Stimulated activated CD8-positive, alpha-beta memory T cell treated with anti-CD3 and anti-CD28 coated beads, Interleukin-15, amount 100 ng/mL, for 48 hours (primary cell): Measurements from ENCODE around the gene OR3A3.
"Not testable (repeated sequence)": the region's sequence is repeated elsewhere in the genome, so short reads cannot be mapped to it uniquely, and the experiment has no call there.

ENCODE experiments used
- DNase-seq, 2 donors: peaks; one replicate each; pipeline ENCODE4 v3.0.0-alpha.2; 2020; ENCODE audit warnings: low read depth in 2 of 2

OR3A3 gene

DNA sequence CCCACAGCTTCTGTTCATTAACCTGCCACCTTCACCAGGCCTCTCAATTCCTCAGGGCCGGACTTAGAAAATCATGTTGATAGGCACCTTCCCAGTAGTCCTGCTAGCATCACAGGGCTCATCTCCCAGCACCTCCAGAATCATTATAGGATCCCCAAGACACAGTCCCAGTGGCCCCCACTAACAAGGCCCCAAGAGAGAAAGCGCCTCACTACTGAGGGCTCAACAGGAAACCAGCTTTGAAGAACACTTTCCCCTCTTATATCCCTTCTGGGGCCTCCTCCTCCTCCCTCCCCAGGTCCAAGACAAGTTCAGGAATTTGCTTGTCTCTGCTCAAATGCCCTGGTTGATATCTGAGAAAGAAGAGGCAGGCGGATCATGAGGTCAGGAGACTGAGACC, at the start of gene OR3A3:
Gene OR3A3, plus strand, starts transcription at position 301 of the 400 bp plus-strand sequence.
- DNase-seq, result no peak

DNA sequence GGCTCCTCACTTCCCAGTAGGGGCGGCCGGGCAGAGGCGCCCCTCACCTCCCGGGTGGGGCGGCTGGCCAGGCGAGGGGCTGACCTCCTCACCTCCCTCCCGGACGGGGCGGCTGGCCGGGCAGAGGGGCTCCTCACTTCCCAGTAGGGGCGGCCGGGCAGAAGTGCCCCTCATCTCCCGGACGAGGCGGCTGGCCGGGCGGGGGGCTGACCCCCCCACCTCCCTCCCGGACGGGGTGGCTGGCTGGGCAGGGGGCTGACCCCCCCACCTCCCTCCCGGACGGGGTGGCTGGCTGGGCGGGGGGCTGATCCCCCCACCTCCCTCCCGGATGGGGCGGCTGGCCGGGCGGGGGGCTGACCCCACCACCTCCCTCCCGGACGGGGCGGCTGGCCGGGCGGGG, 40.0 kb upstream of the OR3A3 start:
- DNase-seq, result not testable (repeated sequence)

DNA sequence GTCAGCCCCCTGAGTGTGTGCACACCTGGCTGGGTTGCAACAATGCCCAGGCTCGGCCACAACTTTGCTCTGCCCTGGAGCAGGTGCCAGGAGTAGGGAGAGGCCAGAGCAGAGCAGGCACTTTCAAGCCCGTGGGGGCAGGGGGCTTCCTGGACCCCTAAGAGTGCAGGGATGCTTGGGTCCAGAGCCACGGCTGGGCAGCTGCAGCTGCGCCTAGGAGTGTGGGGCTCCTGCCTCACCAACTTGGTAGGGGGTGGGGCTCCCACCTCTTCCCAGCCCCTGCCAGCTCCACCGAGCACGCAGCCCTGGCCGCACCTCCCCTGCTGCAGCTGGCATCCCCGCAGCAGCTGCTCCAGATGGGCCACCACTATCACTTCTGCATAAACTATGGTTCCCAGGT, 32.8 kb upstream of the OR3A3 start:
- DNase-seq, result no peak

DNA sequence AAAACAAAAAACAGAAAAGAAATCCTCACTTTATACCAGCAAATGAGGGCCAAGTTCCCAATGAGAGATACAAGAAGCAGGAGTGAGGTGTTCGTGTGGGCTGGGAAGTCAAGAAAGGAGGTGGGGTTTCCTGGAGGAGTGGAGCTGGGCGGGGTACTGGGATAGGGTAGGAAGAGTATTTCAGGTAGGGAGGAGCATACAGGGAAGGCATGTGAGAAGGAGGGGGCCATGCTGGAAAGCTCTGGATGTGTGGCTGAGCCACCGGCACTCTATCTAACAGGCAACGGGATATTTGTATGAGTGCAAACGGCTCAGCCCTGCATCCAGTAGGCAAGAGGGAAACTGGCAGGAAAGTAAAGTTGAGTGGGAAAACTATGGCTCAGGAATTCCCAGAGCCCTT, 29.2 kb upstream of the OR3A3 start:
- no peak for DNase-seq

DNA sequence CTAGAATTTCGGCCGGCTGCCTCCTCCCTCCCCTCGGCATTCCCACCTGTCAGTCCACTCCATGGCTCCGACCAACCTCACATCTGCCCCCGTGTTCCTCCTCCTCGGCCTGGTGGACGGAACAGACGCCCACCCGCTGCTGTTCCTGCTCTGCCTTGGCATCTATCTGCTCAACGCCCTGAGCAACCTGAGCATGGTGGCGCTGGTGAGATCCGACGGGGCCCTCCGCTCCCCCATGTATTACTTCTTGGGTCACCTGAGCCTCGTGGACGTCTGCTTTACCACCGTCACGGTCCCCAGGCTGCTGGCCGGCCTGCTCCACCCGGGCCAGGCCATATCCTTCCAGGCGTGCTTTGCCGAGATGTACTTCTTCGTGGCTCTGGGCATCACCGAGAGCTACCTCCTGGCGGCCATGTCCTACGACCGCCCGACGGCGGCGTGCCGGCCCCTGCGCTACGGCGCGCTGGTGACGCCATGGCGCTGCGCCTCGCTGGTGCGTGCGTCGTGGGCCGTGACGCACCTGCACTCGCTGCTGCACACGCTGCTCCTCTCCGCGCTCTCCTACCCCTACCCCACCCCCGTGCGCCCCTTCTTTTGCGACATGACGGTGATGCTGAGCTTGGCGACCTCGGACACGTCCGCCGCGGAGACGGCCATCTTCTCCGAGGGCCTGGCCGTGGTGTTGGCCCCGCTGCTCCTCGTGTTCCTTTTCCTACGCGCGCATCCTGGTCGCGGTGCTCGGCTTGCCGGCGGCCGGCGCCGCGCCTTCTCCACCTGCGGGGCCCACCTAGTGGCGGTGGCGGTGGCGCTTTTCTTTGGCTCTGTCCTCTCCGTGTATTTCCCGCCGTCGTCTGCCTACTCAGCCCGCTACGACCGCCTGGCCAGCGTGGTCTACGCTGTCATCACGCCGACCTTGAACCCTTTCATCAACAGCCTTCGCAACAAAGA, 25.0 kb upstream of the OR3A3 start, which contains the start of gene OR3A2:
Gene OR3A2, minus strand, starts transcription at position 440 of the 948 bp plus-strand sequence.
- peak in 1 of 2 donors; percentile 12 for DNase-seq

DNA sequence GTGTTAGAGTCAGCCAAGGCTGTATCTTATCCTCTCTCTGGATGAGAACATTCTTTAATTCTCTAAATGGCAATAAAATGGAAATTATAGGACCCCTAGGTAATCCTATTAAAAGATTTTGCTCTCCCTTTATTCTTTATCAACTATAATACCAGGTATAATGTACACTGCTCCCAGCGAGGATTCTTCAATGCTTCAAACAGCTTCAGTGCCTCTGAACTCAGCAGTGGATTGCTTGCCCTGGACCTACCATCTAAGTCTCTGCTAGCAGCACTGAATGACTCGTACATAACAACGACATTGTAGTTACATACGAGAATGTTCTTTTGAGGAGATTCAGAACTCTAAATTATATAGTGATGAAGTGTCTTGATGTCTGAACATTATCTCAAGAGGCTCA, 21.4 kb upstream of the OR3A3 start:
- no peak for DNase-seq

DNA sequence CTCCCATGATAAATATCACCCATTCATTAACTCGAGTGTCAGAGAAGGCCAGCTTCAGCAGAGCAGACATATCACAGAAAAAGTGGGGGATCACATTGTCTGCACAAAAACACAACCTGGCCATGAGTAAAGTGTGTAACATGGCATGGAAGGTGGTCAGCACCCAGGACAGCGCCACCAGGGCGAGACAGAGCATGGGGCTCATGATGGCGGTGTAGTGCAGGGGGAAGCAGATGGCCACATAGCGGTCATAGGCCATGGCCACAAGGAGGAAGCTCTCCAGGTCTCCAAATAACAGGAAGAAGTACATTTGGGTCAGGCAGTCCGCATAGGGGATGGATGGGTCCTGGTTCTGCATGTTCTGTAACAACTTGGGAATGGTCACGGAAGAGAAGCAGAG, 13.4 kb upstream of the OR3A3 start:
- DNase-seq, result not testable (repeated sequence)

DNA sequence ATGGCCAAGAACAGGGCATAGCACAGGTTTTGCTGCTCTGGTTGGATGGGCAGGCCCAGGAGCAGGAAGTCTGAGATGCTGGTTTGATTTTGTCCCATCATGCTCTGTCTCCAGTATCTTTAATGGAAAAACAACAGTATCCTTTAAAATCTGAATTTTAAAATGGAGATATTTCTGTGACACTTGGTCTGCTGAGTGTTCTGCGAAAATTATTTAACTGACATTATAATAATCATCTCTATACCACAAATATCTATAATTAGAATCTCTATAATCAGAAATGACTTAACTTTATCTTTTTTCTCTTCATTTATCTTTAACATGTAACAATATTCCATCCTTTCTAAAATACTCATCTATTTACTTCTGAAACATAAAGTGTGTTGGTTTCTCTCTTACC, 12.9 kb upstream of the OR3A3 start, which contains the start of gene OR1E1:
Gene OR1E1, minus strand, starts transcription at position 101 of the 400 bp plus-strand sequence. Its CDS starts 0 bp downstream, at position 101.
- no peak for DNase-seq

DNA sequence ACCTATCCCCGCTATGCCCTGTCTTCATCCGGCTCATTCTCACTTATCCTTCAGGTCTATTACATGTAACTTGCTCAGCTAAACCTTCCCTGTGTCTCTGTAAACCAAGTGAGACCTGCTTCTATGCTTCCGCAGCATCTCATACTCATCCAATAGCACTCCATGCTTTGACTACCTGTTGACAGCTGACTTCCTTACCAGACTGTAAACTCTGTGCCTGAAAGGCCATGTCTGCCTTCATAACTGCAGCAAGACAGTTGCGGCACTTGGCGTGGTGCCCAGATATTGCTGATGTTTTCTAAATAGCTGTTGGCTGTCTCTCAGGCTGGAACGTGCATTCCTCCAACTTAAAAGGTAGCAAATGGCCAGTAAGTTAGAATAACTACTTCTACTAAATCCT, 11.1 kb upstream of the OR3A3 start:
- DNase-seq, result no peak

DNA sequence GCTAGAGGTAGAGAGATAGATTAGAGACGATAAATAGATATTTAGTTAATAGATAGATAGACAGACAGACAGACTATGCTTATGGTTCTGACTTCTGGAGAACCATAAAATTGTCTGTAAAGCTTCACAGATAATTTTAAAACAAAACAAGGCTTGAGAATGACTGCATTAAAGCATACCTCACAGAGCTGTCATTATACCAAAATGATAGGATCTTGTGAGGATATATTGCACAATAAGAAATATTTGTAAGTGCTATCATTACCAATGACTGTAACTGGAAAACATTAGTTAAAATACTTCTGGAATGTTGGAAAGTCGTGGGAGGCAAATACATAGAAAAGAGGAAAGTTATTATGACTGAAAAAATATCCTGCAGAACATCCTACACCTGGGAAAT, 9.4 kb upstream of the OR3A3 start:
- no peak for DNase-seq

DNA sequence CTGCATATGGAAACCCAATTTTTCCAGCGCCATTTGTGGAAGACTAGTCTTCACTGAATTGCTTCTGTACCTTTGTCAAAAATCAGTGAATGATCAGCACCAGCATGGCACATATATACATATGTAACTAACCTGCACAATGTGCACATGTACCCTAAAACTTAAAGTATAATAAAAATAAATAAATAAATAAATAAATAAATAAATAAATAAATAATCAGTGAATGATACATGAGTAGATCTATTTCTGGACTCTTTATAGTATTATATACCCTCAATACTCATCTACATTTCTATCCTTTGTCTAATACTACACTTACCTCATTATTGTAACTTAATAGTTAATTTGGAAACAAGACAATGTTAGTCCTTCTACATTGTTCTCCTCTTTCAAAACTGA, 7.3 kb upstream of the OR3A3 start:
- DNase-seq, result not testable (repeated sequence)

DNA sequence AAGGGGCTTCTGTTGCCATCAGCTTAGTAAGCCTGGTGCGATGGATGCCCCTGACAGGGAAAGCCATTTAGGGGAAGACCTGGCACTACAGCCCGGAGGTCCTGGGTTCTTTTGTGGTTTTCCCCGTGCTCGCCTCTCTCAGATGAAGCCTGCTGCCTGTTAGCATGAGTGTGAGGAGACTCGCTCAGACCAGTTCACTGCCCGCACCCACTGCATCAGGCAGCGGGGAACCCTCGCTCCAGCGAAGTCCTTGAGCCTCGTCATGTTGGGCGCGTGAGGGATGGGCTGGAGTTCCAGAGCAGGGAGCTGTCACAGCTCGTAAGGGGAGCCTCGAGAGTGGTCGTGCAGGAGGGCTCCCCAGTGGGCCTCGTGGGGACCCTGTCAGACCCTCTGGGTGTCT, 1.0 kb downstream of the OR3A3 start:
- not testable (repeated sequence) for DNase-seq

DNA sequence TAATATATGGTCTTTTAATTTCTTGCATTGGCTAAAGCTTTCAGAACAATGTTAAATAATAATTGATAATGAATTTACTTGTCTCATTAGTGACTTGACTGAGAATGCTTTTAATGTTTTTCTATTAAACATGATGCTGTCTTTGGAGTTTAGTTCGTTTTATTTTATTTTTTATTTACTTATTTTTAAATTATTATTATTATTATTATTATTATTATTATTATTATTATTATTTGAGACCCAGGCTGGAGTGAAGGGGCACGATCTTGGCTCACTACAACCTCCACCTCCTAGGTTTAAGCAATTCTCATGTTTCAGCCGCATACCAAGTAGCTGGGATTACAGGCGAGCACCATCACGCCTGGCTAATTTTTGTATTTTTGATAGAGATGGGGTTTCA, 4.4 kb downstream of the OR3A3 start:
- DNase-seq, result no peak

DNA sequence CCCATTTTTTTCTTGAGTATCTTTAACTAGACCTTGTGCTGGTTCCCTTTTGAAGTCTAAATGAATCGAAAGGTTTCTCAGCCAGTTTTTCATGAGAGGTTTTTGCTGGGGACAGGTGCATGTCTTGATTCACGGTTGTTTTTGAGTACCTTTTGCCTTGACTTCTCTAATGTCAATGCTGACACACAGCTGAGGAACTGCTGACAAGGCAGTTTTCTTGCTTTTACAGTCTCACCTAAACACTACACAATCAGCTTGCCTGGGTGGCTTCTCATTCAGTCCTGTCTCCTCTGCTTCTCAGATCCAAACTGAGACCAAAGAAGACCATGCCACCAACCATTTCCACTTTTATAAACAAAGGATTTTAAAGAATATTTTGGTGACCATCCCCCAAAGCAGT, 7.1 kb downstream of the OR3A3 start:
- no peak for DNase-seq

DNA sequence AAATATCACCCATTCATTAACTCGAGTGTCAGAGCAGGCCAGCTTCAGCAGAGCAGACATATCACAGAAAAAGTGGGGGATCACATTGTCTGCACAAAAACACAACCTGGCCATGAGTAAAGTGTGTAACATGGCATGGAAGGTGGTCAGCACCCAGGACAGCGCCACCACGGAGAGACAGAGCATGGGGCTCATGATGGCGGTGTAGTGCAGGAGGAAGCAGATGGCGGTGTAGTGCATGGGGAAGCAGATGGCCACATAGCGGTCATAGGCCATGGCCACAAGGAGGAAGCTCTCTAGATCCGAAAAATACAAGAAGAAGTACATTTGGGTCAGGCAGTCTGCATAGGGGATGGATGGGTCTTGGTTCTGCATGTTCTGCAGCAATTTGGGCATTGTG, 22.0 kb downstream of the OR3A3 start:
- not testable (repeated sequence) for DNase-seq

DNA sequence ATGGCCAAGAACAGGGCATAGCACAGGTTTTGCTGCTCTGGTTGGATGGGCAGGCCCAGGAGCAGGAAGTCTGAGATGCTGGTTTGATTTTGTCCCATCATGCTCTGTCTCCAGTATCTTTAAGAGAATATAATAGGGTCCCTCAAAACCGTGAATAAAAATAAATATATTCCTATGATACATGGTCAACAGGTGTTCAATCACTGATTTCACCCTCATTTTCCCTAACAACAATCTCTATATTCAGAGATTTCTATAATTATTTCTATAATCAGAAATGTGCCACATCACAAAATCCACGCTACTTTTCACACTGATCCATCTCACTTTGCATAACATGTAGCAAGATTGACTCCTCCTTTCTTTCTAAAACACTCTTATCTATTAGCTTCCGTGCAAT, 22.6 kb downstream of the OR3A3 start, which contains the start of gene OR1E2:
Gene OR1E2, minus strand, starts transcription at position 101 of the 400 bp plus-strand sequence. Its CDS starts 0 bp downstream, at position 101.
- DNase-seq, result no peak

DNA sequence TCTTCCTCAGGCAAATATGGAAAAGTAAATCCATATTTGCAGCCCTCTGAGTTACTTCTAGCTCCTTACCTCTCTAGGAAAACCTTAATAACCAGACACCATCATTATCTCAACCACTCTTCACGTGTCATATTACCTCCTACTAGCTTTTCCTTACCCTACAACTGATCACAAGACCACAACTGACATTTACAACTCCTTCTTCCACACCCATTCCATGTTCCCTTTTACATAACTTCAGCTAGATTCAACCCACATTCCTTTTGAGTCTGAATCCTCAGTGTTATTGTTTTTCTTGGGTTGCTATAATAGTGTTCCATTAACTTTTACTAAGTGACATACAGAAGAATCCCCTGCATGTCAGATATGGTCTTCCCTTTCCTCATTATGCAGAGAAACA, 27.2 kb downstream of the OR3A3 start:
- DNase-seq, result no peak

DNA sequence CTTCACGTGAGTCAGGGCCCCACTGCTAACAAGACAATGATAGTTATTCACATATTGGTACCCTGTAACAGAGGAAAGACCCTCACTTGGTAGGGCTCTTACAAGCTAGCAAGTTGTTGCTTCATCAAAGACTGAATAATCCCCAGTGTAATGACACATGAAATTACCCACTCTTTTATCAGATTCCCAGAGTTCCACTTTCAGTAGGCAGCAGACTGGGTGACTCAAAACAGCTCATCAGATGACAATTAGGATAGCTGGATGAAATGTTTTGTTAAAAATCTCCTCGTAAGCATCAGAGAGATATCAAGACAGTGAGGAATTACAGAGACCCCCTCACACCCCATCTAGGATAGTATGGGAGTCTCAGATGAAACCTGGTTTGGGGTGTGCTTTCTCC, 29.3 kb downstream of the OR3A3 start:
- DNase-seq, result no peak

DNA sequence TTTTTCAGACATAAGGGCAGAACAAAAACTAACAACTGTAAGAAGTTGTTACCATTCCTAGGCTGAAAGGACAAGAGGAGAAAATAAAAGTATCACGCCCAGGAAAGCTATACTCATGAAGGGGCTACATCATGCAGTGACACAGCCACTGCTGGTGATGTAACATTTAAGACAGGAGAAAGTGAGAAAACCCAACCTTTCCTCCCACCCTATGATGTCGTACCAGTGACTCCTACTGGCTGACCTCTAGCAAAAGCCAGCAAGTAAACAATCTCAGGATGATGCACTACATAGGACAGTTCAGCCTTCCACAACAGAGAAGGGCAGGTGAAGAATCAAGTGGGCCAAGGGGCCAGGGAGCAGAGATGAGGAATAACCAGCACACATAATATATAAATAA, 36.5 kb downstream of the OR3A3 start:
- DNase-seq, result no peak

DNA sequence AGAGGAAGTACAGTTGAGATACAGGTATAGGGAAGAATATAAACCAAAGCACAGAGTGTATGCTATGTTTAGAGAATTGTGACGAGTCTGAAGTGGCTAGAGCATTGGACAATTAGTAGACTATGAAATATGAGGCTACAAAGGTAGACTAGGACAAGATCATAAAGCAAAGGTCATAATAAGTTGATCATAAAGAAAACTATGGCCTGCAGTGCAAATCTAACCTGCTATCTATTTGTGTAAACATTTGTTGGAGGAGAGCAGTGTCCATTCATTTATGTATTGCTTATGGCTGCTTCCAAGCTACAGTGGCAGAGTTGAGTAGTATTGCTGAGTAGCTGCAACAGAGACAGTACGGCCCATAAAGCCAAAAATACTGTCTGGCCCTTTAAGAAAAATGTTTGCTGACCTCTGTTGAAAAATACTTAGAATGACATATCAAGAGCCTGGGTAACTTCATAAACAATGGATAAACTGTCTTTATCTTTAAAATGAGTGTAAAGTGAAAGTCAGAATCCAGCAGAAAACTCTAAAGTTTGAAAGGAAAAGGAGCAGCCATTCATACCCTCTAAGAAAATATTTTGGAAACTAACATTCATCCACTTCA, 37.0 kb downstream of the OR3A3 start:
- no peak for DNase-seq

DNA sequence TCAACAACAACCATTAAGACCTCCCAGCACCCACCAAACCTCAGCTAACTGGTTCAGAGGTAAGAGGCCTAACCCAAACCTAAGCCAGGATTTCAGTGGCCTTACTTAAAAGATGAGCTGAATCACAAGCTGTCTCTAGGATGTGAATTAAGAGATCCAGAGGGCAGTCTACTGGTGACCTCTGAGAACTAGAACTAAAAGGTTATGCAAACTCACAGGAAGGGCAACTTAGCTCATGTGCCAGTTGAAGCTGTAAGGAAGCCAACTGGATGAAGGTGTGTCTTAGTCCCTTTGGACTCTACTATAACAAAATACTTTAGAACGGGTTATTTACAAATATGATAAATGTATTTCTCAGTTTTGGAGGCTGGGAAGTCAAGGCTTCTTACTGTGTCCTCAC, 55.2 kb downstream of the OR3A3 start:
- DNase-seq, result not testable (repeated sequence)

DNA sequence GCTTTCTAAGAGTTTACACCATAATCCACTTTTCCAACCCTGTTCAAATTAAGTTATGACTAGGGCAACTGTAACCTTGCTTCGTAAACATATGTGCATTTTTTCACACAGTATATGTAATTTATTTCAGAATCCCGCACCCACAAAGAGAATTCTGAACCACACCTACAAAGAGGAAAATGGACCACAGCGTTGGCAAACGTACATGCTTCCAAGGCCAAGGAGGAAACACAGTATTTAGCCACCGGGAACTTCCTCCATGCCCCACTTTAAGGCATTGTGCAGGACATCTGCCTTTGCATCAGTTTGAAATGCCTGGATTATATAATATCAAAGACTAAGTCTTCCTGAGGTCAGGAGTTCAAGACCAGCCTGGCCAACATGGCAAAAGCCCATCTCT, 58.4 kb downstream of the OR3A3 start:
- no peak for DNase-seq

DNA sequence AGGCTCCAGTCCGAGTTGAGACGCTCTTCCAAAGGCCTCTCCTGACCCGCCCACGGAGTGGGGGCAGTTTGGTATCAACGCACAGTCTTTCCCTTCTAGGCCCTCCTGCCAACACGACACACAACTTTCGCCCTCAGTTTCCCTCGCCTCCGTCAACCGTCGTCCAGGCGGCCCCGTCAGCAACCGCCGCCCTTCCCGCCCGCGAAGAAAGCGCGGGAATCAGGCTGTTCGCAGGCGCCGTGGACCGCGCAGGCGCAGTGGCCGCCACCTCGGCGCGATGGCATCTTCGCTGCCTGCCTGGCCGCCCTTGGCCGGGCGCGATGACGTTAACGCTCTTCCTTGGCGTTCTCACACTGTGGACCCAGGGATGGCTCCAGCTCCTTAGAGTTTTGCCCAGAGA, 60.4 kb downstream of the OR3A3 start, which contains the start of gene SPATA22:
Gene SPATA22, minus strand, starts transcription at position 221 of the 400 bp plus-strand sequence. CDS start 2,494 bp downstream, outside the sequence.
- DNase-seq, result no peak
